MCF 10A (cell line): ENCODE measurements around the gene EIF4E1B. TPM values are rescaled to one million over a fixed set of nuclear protein-coding genes. Genes with fewer than 3 reads are reported as not detected.

Source experiments
- BruUV-seq: library from RNA; stranded (reverse); fragments of 400-500 nt; replicated peaks from 2 replicates; lab custom pipeline; 2021; lab: Mats Ljungman, UMichigan
- CTCF ChIA-PET: fragments of 300-600 bp; sonication (Branson Sonifier 250); formaldehyde crosslinking; extraction: SDS; loops from one replicate; lab custom pipeline; 2021; ENCODE audit warnings: antibody characterized with exemption, inconsistent platforms; lab: Yijun Ruan, JAX
- POLR2A ChIA-PET: fragments of 300-600, 350-650 bp; sonication (Branson Sonifier 250); formaldehyde crosslinking; extraction: SDS; loops from one replicate; lab custom pipeline; 2020; ENCODE audit warnings: antibody characterized with exemption, inconsistent platforms; lab: Yijun Ruan, JAX
- DNase-seq: peaks from one replicate; pipeline ENCODE4 v3.0.0-alpha.2; 2018; ENCODE audit not compliant: unreplicated experiment
- H3K27ac Mint-ChIP-seq: one replicate; pipeline ENCODE4 v1.8.0; 2022; ENCODE audit warnings: mild to moderate bottlenecking, low read depth, mixed read lengths; ENCODE audit not compliant: unreplicated experiment
- H3K27me3 Mint-ChIP-seq: one replicate; pipeline ENCODE4 v1.8.0; 2022; ENCODE audit warnings: mixed read lengths; ENCODE audit not compliant: insufficient read depth, unreplicated experiment
- H3K36me3 Mint-ChIP-seq: one replicate; pipeline ENCODE4 v1.8.0; 2022; ENCODE audit warnings: mild to moderate bottlenecking, moderate library complexity, mixed read lengths; ENCODE audit not compliant: insufficient read depth, unreplicated experiment
- H3K4me1 Mint-ChIP-seq: one replicate; pipeline ENCODE4 v1.8.0; 2022; ENCODE audit warnings: mixed read lengths; ENCODE audit not compliant: insufficient read depth, unreplicated experiment
- H3K4me3 Mint-ChIP-seq: one replicate; pipeline ENCODE4 v1.8.0; 2022; ENCODE audit warnings: mild to moderate bottlenecking, moderate library complexity, mixed read lengths; ENCODE audit not compliant: unreplicated experiment
- H3K9me3 Mint-ChIP-seq: one replicate; pipeline ENCODE4 v1.8.0; 2022; ENCODE audit warnings: mixed read lengths; ENCODE audit not compliant: unreplicated experiment
- intact Hi-C: fragments of 100-400 bp; cut with micrococcal nuclease; formaldehyde crosslinking; loops from 2 replicates; pipeline ENCODE4 v1.14.1; 2022
- total RNA-seq: library from RNA; stranded (reverse); gene quantifications from 2 replicates; pipeline ENCODE4 v1.2.3, GENCODE V29; 2022
- TF ChIP-seq, protein P1 (sequence below): fragments of 200-600 bp; IDR thresholded peaks from one replicate; pipeline ENCODE4 v1.8.0; 2022; ENCODE audit warnings: antibody characterized with exemption, mild to moderate bottlenecking; ENCODE audit not compliant: unreplicated experiment

EIF4E1B gene
- total RNA-seq, 1 experiment from 2014 or later, result not detected

DNA sequence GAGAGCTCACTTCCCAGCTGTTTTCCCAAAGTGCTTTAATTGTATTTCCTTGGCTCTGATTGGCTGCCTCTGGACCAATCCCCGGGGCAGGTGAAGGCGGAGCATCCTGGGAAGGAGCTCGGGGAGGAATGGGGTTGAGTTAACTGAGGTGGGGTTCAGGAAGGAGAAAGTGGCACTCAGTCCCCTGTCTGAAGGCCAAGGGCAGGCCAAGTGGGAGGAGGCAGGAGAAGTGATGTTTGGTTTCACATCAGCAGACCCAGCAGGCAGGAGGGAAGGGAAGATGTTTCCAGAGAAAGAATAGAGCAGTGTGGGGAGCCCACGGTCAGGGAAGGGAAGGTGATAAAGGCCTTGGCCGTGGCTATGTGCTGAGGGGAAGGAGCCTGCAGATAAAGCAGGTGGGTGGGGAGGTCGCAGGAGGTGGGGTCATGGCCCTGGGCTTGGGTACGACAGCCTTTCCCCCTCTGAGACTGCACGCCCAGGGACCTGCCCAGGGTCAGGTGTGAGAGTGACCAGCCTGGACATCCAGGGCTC, 19.9 kb downstream of the EIF4E1B start:
- Mint-ChIP-seq H3K4me1 (peaks cover 32% of the 10 kb centered on the region), H3K4me3 (no peak overlapping the region), H3K36me3 (no peaks in the 10 kb centered on the region), H3K27ac (no peak overlapping the region), H3K27me3 (no peaks in the 10 kb centered on the region), H3K9me3 (no peaks in the 10 kb centered on the region)
- no TSS peak for BruUV-seq
- no peak for DNase-seq
- POLR2A ChIA-PET, result no interaction called here
- CTCF ChIA-PET, result interaction anchor here (0.6 to 9.4 kb wide), 3 partner anchors 9 to 684 kb away, joined by 4 to 122 read pairs (median 5); no protein-coding TSS in a partner anchor
- TF ChIP-seq, protein P1, sequence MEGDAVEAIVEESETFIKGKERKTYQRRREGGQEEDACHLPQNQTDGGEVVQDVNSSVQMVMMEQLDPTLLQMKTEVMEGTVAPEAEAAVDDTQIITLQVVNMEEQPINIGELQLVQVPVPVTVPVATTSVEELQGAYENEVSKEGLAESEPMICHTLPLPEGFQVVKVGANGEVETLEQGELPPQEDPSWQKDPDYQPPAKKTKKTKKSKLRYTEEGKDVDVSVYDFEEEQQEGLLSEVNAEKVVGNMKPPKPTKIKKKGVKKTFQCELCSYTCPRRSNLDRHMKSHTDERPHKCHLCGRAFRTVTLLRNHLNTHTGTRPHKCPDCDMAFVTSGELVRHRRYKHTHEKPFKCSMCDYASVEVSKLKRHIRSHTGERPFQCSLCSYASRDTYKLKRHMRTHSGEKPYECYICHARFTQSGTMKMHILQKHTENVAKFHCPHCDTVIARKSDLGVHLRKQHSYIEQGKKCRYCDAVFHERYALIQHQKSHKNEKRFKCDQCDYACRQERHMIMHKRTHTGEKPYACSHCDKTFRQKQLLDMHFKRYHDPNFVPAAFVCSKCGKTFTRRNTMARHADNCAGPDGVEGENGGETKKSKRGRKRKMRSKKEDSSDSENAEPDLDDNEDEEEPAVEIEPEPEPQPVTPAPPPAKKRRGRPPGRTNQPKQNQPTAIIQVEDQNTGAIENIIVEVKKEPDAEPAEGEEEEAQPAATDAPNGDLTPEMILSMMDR, result no peak
- intact Hi-C loops, result no loop called here

DNA sequence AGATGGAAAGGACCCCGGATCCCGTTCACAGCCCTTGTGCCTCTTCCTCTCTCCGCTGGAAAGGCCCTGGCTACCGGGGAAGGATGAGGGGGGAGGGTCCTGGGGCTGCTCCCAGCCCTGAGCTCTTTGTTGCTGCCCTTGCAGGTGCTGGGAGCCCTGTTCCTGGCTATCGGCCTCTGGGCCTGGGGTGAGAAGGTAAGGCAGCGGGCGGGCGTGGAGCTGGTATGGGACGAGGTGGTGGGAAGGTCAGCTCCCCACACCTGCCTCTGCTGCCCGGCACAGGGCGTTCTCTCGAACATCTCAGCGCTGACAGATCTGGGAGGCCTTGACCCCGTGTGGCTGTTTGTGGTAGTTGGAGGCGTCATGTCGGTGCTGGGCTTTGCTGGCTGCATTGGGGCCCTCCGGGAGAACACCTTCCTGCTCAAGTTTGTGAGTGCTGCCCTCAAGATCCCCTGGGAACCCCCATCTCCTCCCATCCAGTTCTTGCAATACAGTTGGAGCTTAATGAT, 21.1 kb downstream of the EIF4E1B start:
- no peak for DNase-seq
- ChIA-PET CTCF (interaction anchor here (0.6 to 9.4 kb wide), 9 partner anchors 8 to 1860 kb away, joined by 3 to 122 read pairs (median 3); no protein-coding TSS in a partner anchor), POLR2A (interaction anchor here (0.7 to 1.6 kb wide), 2 partner anchors 235 to 289 kb away, joined by 3 to 4 read pairs; partner anchors contain the start of gene CLTB)
- intact Hi-C loops, result no loop called here
- Mint-ChIP-seq H3K4me3 (no peak overlapping the region), H3K36me3 (no peaks in the 10 kb centered on the region), H3K27ac (no peak overlapping the region), H3K9me3 (no peaks in the 10 kb centered on the region), H3K27me3 (no peaks in the 10 kb centered on the region), H3K4me1 (peaks cover 32% of the 10 kb centered on the region)
- TF ChIP-seq, protein P1, result no peak
- BruUV-seq, result no TSS peak

DNA sequence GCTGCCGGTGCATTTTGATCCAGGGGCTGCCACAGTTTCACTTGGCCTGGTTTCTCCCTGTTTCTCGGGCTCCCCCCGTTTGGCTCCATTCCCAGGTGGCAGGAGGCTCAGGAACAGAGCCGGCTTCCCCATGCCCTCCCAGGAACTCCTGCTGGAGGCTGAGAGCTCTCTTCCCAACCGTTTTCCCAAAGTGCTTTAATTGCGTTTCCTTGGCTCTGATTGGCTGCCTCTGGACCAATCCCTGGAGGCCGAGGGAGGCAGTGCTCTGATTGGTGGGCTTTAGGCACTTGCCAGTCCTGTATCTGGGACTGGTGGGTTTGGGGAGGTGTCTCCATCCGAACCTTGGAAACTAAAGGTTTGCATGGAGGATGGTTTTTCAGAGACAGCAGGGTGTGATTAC, 21.7 kb downstream of the EIF4E1B start:
- Mint-ChIP-seq H3K36me3 (peaks cover under 1% of the 10 kb centered on the region), H3K27ac (no peak overlapping the region), H3K9me3 (no peaks in the 10 kb centered on the region), H3K4me3 (no peak overlapping the region), H3K27me3 (no peaks in the 10 kb centered on the region), H3K4me1 (peaks cover 32% of the 10 kb centered on the region)
- no peak for DNase-seq
- ChIA-PET CTCF (interaction anchor here (0.6 to 9.4 kb wide), 6 partner anchors 7 to 460 kb away, joined by 3 to 122 read pairs (median 4); no protein-coding TSS in a partner anchor), POLR2A (interaction anchor here (0.7 to 1.6 kb wide), 2 partner anchors 236 to 289 kb away, joined by 3 to 4 read pairs; partner anchors contain the start of gene CLTB)
- intact Hi-C loops, result no loop called here
- no TSS peak for BruUV-seq
- TF ChIP-seq, protein P1, result no peak
